Measurements from ENCODE around the gene GRK7.

GRCh38 chr3:141792495-141792894 is 29.3 kb downstream of the GRK7 start:
- TF ChIP-seq POLR2A (IDR thresholded peaks at IDR 0.05; ENCODE audit: extremely low read depth, insufficient read length): no peak
- no peak for TF ChIP-seq CTCF (IDR thresholded peaks at IDR 0.05; ENCODE audit: low read depth, low read length)
- TF ChIP-seq MYC (IDR thresholded peaks at IDR 0.05; ENCODE audit: low read depth, low read length): no peak
- no peak for TF ChIP-seq MAX (IDR thresholded peaks at IDR 0.05; ENCODE audit: low read depth, low read length)
